Heart right ventricle (tissue), 16 donors: ENCODE results near the gene YAP1. TPM values are rescaled to one million over a fixed set of nuclear protein-coding genes. Genes with fewer than 3 reads are reported as not detected.

Experiments used
- ATAC-seq, 8 donors: fragments of 200-7000 bp; cut with Tn5 transposase; one replicate each; pipeline ENCODE4 v1.9.1; 2020; ENCODE audit warnings: mild to moderate bottlenecking in 8 of 8, moderate library complexity in 8 of 8, moderate number of reproducible peaks in 1 of 8
- DNase-seq, 2 donors: peaks; one replicate each; pipeline ENCODE4 v3.0.0-alpha.2; 2020
- H3K27ac ChIP-seq, 10 donors: fragments of 200-600 bp; sonication (generic) in 2 of 10; one replicate each; pipeline versions ENCODE4 v1.5.0 to v1.8.0; 2020 to 2022; ENCODE audit warnings: mild to moderate bottlenecking in 3 of 10
- H3K27me3 ChIP-seq, 7 donors: fragments of 200-600 bp; one replicate each; pipeline ENCODE4 v1.8.0; 2021 to 2022; ENCODE audit warnings: mild to moderate bottlenecking in 2 of 7
- H3K36me3 ChIP-seq, 9 donors: fragments of 200-600 bp; sonication (generic) in 1 of 9; one replicate each; pipeline versions ENCODE4 v1.5.0 to v1.8.0; 2020 to 2022; ENCODE audit warnings: mild to moderate bottlenecking in 2 of 9
- H3K4me1 ChIP-seq, 9 donors: fragments of 200-600 bp; sonication (generic) in 1 of 9; one replicate each; pipeline versions ENCODE4 v1.5.0 to v1.8.0; 2020 to 2022; ENCODE audit warnings: mild to moderate bottlenecking in 4 of 9
- H3K4me3 ChIP-seq, 10 donors: fragments of 200-600 bp; sonication (generic) in 2 of 10; one replicate each; pipeline versions ENCODE4 v1.5.0 to v1.8.0; 2020 to 2022; ENCODE audit warnings: mild to moderate bottlenecking in 7 of 10, moderate library complexity in 2 of 10
- H3K9me3 ChIP-seq, 11 donors: fragments of 200-600 bp in 10 of 11; sonication (generic) in 2 of 11; one replicate each; pipeline versions ENCODE4 v1.5.0 to v1.8.0; 2013 to 2022; ENCODE audit warnings: mild to moderate bottlenecking in 2 of 11, control low read depth in 1 of 11, moderate library complexity in 1 of 11
- WGBS, 2 donors: extraction: QIAGEN DNeasy Blood & Tissue Kit; methylation state at CpG; one replicate each; pipeline ENCODE4 v1.1.7; 2013; ENCODE audit warnings: inconsistent platforms in 1 of 2; 5-methylcytosine and 5-hydroxymethylcytosine counted together
- intact Hi-C, 10 donors: fragments of 100-400 bp; cut with DNase I; formaldehyde crosslinking; loops; one replicate each; pipeline versions ENCODE4 v1.11.1 to v1.14.2; 2022
- polyA plus RNA-seq, 2 donors: library from polyadenylated mRNA; stranded (reverse); fragments of 200-250 nt; gene quantifications; one replicate each; pipeline ENCODE4 v1.2.3, GENCODE V29; 2013
- total RNA-seq, 10 donors: library from RNA; stranded (reverse); fragmentation: NEBNext Ultra II Directional in 3 of 10; extraction: Animal tissue kit (Norgen Biotek cat#: 25700) in 3 of 10; gene quantifications; one replicate each; pipeline versions ENCODE4 v1.2.1 to v1.2.4, GENCODE V29; 2021 to 2023
- TF ChIP-seq, protein P1 (sequence below), 9 donors: fragments of 200-600 bp; sonication (generic) in 2 of 9; IDR thresholded peaks; one replicate each; pipeline versions ENCODE4 v1.5.0 to v1.8.0; 2021 to 2022; ENCODE audit warnings: antibody characterized with exemption in 9 of 9, mild to moderate bottlenecking in 5 of 9, moderate library complexity in 1 of 9
- donor health status: Arrhythmogenic right ventricular cardiomyopathy.
- donor health status: ischemic (EF 13 %, LVEDD 7.1; RV severe dilation, severe dysfunction).
- donor health status: healthy with polysubstance abuse.
- donor health status: DM: no; HTN: yes; CAD: no.
- donor health status: DM: no; HTN: no; CAD: no.
- donor health status: ischemic (EF 25% LVEDD 6.9; RV normal size, moderate dysfunction).
- donor health status: ischemic (EF 25% LVEDD 5.7; RV mildly dilated, moderate dysfunction).
- donor health status: healthy.
- donor health status: DM: yes; HTN: yes; CAD: no.
- donor health status: Ischemic cardiomyopathy.
- donor health status: ischemic (EF 35%, LVEDD 5.7; RV mildly dilated, moderate dysfunction).
- donor health status: nonischemic (EF 11% LVEDD 7.7; RV severe dilation, severe dysfunction).
- donor health status: DM: yes; HTN: yes; CAD: no.
- donor health status: PGD.
- donor health status: ischemic (EF 29% LVEDD 5.4; RV normal size, mild dysfunction).
- donor health status: nonischemic (EF 23%, LVEDD 6.1; RV moderate dilation, normal function).

Gene YAP1
- total and polyA plus RNA-seq, 12 donors = 15.7 to 91.3 (median 65.0) TPM

DNA sequence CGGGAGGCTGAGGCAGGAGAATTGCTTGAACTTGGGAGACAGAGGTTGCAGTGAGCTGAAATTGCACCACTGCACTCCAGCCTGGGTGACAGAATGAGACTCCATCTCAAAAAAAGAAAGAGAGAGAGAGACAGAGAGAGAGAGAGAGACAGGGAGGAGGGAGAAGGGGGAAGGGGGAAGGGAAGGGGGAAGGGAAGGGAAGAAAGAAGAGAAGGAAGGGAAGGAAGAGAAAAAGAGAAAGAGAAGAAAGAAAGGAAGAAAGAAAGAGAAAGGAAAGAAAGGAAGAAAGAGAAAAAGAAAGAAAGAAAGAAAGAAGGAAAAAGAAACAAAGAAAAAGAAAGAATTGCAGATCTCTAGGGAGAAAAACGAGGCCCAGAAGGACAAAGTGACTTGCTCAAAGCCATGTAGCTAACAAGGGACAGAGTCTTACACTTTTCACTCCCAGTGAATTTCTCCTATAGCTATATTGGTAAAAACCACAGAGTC is 133.2 kb downstream of the YAP1 start:
- Histone ChIP-seq H3K27ac (no peak overlapping the region), H3K9me3 (no peaks in the 10 kb centered on the region), H3K4me3 (no peak overlapping the region), H3K4me1 (peaks cover 0 to 6% (median 0%) of the 10 kb centered on the region in 9 donors), H3K36me3 (no peaks in the 10 kb centered on the region), H3K27me3 (no peaks in the 10 kb centered on the region)
- TF ChIP-seq, protein P1, sequence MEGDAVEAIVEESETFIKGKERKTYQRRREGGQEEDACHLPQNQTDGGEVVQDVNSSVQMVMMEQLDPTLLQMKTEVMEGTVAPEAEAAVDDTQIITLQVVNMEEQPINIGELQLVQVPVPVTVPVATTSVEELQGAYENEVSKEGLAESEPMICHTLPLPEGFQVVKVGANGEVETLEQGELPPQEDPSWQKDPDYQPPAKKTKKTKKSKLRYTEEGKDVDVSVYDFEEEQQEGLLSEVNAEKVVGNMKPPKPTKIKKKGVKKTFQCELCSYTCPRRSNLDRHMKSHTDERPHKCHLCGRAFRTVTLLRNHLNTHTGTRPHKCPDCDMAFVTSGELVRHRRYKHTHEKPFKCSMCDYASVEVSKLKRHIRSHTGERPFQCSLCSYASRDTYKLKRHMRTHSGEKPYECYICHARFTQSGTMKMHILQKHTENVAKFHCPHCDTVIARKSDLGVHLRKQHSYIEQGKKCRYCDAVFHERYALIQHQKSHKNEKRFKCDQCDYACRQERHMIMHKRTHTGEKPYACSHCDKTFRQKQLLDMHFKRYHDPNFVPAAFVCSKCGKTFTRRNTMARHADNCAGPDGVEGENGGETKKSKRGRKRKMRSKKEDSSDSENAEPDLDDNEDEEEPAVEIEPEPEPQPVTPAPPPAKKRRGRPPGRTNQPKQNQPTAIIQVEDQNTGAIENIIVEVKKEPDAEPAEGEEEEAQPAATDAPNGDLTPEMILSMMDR (IDR thresholded peaks at IDR 0.05) = no peak
- ATAC-seq (no peak), DNase-seq (no peak)
- 83 to 88% methylated on average over 2 of the region's 2 CpGs for whole genome bisulfite sequencing, 2 donors
- intact Hi-C loops = no loop called here

DNA sequence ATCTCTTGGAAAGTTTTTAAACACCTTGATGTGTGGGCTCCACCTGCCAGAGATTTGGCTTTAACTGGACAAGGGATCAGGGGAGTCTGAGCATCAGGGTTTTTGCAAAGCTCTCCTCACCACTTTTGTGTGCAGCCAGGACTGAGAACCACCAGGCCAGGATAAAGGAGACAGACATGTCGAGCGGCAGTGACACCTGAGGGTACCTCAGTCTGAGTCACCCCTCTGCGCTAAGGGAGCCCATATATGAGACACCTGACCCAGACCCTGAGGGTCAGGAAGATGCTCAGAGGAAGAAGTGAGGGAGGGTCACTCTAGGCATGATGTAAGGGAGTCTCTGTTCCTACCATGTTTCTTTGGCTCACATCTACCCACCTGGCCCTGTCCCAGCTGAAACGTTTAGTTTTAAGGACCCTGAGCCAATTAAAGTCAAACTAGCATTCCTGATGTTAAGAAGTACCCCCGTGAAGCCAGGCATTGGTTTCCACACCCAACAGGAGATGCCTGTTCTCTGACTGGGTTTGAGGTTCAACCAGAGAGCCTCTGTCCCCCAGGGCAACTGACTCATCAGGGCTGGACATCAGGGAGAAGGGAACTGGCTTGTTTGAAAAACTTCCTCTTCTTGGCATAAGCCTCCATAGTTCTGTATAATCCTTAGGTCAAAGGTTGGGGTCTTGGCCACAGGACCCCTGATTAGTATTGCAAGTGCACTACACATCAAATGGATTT is 134.6 kb downstream of the YAP1 start:
- intact Hi-C loops = no loop called here

DNA sequence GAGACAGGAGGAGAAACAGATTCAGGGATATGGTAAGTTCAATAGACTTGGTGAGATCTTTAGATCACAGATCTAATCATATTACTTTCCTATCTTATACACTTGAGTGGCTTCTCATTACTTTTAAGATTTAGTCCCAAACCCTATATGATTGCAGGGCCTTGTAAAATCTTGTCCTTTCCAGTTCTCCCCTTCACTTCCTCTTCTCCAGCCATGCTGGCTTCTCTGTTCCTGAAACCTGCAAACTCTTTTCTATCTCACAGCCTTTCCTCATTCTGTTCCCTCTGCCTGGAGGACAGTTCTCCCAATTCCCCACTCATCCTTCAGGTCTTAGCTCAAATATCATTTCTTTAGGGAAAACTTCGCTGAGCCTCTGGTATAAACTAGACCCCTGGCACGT is 141.2 kb downstream of the YAP1 start:
- Histone ChIP-seq H3K9me3 (no peaks in the 10 kb centered on the region), H3K36me3 (no peaks in the 10 kb centered on the region), H3K4me3 (no peak overlapping the region), H3K27me3 (no peaks in the 10 kb centered on the region), H3K27ac (no peak overlapping the region), H3K4me1 (no peaks in the 10 kb centered on the region)
- DNase-seq (no peak), ATAC-seq (no peak)
- intact Hi-C loops = no loop called here
- WGBS, 2 donors = 93 to 99% methylated on average over 2 of the region's 2 CpGs
- TF ChIP-seq, protein P1 (IDR thresholded peaks at IDR 0.05) = no peak

More for the DNA sequence above, 134.6 kb downstream of the YAP1 start:
- TF ChIP-seq, protein P1 (IDR thresholded peaks at IDR 0.05) = no peak
- H3K27me3 ChIP-seq = no peaks in the 10 kb centered on the region
- DNase-seq = no peak
- H3K27ac ChIP-seq = no peak overlapping the region
- no peak overlapping the region for H3K4me3 ChIP-seq
- H3K4me1 ChIP-seq = peaks cover 0 to 6% (median 0%) of the 10 kb centered on the region in 9 donors
- 70 to 71% methylated on average over 5 of the region's 5 CpGs for WGBS, 2 donors
- peak in 1 of 8 donors; percentile 29 for ATAC-seq
- no peaks in the 10 kb centered on the region for H3K9me3 ChIP-seq
- no peaks in the 10 kb centered on the region for H3K36me3 ChIP-seq

DNA sequence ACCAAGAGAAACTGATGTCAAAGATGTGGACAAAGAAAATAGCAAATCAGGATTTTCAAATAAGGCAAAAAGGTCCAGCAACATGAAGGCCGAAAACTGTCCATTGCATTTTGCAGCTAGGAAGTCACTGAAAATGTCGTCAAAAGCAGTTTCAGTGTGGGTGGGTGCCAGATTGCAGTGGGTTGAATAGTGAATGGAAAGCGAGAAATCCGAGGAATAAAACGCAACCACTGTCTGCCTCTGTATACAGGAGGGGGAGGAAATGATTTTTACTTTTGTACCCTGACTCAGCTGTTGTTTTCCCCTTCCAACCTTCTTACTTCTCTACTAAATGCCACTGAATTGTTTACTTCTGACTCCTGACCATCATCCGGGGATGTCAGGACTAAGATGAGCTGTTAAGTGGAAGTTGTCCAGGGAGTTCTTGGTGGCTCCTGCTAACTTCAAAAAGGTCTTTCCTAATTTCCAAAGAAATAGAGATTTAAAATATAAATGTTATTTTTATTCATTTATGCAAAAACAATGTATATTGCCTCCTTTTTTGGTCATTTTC is 142.2 kb downstream of the YAP1 start:
- Histone ChIP-seq H3K36me3 (no peaks in the 10 kb centered on the region), H3K27me3 (no peaks in the 10 kb centered on the region), H3K27ac (no peak overlapping the region), H3K4me1 (no peaks in the 10 kb centered on the region), H3K9me3 (no peaks in the 10 kb centered on the region), H3K4me3 (no peak overlapping the region)
- 85 to 90% methylated on average over 6 of the region's 6 CpGs for WGBS, 2 donors
- TF ChIP-seq, protein P1 (IDR thresholded peaks at IDR 0.05) = no peak
- DNase-seq = no peak
- intact Hi-C loops = no loop called here
- ATAC-seq = no peak
